Prostate gland (tissue), 2 donors: ENCODE data around the gene CGB3. TPM values are rescaled to one million over a fixed set of nuclear protein-coding genes. Genes with fewer than 3 reads are reported as not detected.

Source experiments
- DNase-seq: peaks from one replicate; pipeline ENCODE4 v3.0.0-alpha.2; 2019; ENCODE audit warnings: low spot score
- H3K27ac ChIP-seq, 2 donors: fragments of 200-600 bp; sonication (generic); 2 replicates each; pipeline ENCODE4 v1.5.1; 2017 to 2019
- H3K27me3 ChIP-seq: fragments of 200-600 bp; sonication (generic); replicated peaks from 2 replicates; pipeline ENCODE4 v1.5.1; 2019; ENCODE audit not compliant: insufficient read depth
- H3K36me3 ChIP-seq, 2 donors: fragments of 200-600 bp; sonication (generic); 1 replicate in 1 of 2; 2 replicates in 1 of 2; pipeline versions ENCODE4 v1.5.1 to v1.8.1; 2017 to 2019
- H3K4me1 ChIP-seq: fragments of 200-600 bp; sonication (generic); replicated peaks from 2 replicates; pipeline ENCODE4 v1.5.1; 2019
- H3K4me3 ChIP-seq, 2 donors: fragments of 200-600 bp; sonication (generic); 2 replicates each; pipeline ENCODE4 v1.5.1; 2017 to 2019
- H3K9me3 ChIP-seq: fragments of 200-600 bp; sonication (generic); 2 replicates; pipeline ENCODE4 v1.5.1; 2017
- CTCF ChIP-seq, 4 experiments: fragments of 200-600 bp in 2 of 4; fragments of 450-650 bp in 2 of 4; sonication (generic) in 2 of 4; IDR thresholded peaks; 1 replicate in 3 of 4; 2 replicates in 1 of 4; pipeline ENCODE4 v1.5.1; 2016 to 2019; ENCODE audit warnings: antibody characterized with exemption in 4 of 4, mild to moderate bottlenecking in 2 of 4, moderate library complexity in 2 of 4
- POLR2A ChIP-seq: fragments of 450-650 bp; IDR thresholded peaks from one replicate; pipeline ENCODE4 v1.6.1; 2016; ENCODE audit warnings: antibody characterized with exemption, mild to moderate bottlenecking
- POLR2AphosphoS5 ChIP-seq: sonication (generic); formaldehyde crosslinking; IDR thresholded peaks from one replicate; pipeline ENCODE4 v1.6.1; 2017; ENCODE audit warnings: antibody characterized with exemption
- WGBS: methylation state at CpG from one replicate; pipeline ENCODE4 v1.1.5; 2018; 5-methylcytosine and 5-hydroxymethylcytosine counted together
- intact Hi-C: fragments of 100-400 bp; cut with DNase I; formaldehyde crosslinking; loops from one replicate; pipeline ENCODE4 v1.14.2; 2022
- total RNA-seq, 2 donors: library from RNA; depleted of rRNA; stranded (reverse); fragments of >200 nt; gene quantifications; one replicate each; pipeline ENCODE4 v1.1.0, GENCODE V29; 2016

CGB3 gene
- total RNA-seq, 2 donors from 2014 or later = not detected

DNA sequence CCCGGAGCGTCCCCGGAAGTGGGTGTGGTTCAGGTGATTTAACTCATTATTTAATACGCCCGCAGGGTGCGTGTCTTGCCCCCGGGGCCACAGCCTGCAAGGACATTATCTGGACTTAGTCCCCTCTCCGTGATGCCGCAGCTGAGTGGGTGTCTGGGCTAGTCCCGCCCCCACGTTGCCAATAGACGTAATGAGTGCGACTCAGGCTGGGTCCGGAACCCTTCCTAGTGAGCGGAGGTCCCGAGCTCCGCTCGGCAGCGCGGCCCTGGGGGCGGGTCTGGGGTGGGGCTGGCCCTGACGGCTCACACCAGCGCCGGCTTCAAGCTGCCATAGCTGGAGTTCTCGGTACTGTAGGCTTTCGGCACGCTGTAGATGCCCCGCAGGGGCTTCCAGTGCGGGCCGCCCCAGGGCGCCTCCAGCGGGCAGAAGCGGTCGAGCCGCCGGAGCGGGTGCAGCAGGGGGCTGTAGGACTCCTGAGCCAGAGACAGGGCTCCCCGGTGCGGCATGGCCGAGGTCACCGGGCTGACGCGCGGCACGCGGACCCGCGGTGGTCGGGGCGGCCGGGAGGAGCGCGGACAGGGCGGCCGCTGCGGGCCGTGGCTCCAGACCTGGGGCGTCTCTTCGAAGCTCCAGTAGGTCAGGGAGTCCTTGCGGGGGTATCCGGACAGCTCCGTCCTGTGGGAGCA lies 6.3 kb downstream of the CGB3 start:
- WGBS = under 1% methylated on average over 56 of the region's 62 CpGs

GRCh38 chr19:49017041-49017665 lies 7.0 kb downstream of the CGB3 start, which contains the start of gene LHB:
LHB (minus strand) TSS chr19:49017091; CDS start chr19:49017081, 10 bp downstream.
- Histone ChIP-seq H3K36me3 (no peaks in the 10 kb centered on the region), H3K27ac (no peak within 1 kb of the TSS), H3K9me3 (no peaks in the 10 kb centered on the region), H3K4me3 (peak within 1 kb of the TSS; percentile 16 to 35), H3K27me3 (no peaks in the 10 kb centered on the region), H3K4me1 (no peaks in the 10 kb centered on the region)
- intact Hi-C loops = no loop called here
- TF ChIP-seq POLR2AphosphoS5 = no peak
- TF ChIP-seq POLR2A = no peak
- TF ChIP-seq CTCF (IDR thresholded peaks at IDR 0.05) = no peak
- 71% methylated on average over 15 of the region's 17 CpGs for WGBS
- no peak for DNase-seq

More for the DNA sequence above, 6.3 kb downstream of the CGB3 start:
- H3K4me1 ChIP-seq = no peaks in the 10 kb centered on the region
- peak in 2 of 4 experiments; percentile 26 to 45 for TF ChIP-seq CTCF (IDR thresholded peaks at IDR 0.05)
- no peak for TF ChIP-seq POLR2AphosphoS5
- no peaks in the 10 kb centered on the region for H3K27me3 ChIP-seq
- intact Hi-C loops = no loop called here
- no peaks in the 10 kb centered on the region for H3K36me3 ChIP-seq
- no peaks in the 10 kb centered on the region for H3K9me3 ChIP-seq
- no peak for DNase-seq
- H3K27ac ChIP-seq = no peak overlapping the region
- H3K4me3 ChIP-seq = peak overlapping the region; percentile 16 to 35

- no peaks in the 10 kb centered on the region for H3K4me1 ChIP-seq
- DNase-seq = no peak
- intact Hi-C loops = no loop called here
- TF ChIP-seq POLR2A (no peak), POLR2AphosphoS5 (no peak), CTCF (IDR thresholded peaks at IDR 0.05) (no peak)
- WGBS = 81% methylated on average over 22 of the region's 29 CpGs
- no peaks in the 10 kb centered on the region for H3K36me3 ChIP-seq
- no peaks in the 10 kb centered on the region for H3K27me3 ChIP-seq
- H3K9me3 ChIP-seq = no peaks in the 10 kb centered on the region
- H3K27ac ChIP-seq = no peak overlapping the region
- H3K4me3 ChIP-seq = no peak overlapping the region
Measured at GRCh38 chr19:49016067-49016839, 7.9 kb downstream of the CGB3 start.

GRCh38 chr19:49014870-49015255 lies 9.3 kb downstream of the CGB3 start:
- H3K27ac ChIP-seq = no peak overlapping the region
- H3K4me1 ChIP-seq = no peaks in the 10 kb centered on the region
- WGBS = 93% methylated on average over 18 of the region's 18 CpGs
- no peak for DNase-seq
- H3K27me3 ChIP-seq = no peaks in the 10 kb centered on the region
- TF ChIP-seq POLR2A (no peak), POLR2AphosphoS5 (no peak), CTCF (IDR thresholded peaks at IDR 0.05) (no peak)
- intact Hi-C loops = no loop called here
- no peak overlapping the region for H3K4me3 ChIP-seq
- no peaks in the 10 kb centered on the region for H3K36me3 ChIP-seq
- H3K9me3 ChIP-seq = no peaks in the 10 kb centered on the region
